CD14-positive monocyte (primary cell): ENCODE measurements around the gene GTPBP4. TPM values are rescaled to one million over a fixed set of nuclear protein-coding genes. Genes with fewer than 3 reads are reported as not detected.
A peak's percentile ranks its signal among the peaks of the same experiment; 100 is the strongest.

ENCODE experiments used
- DNase-seq, 3 donors: peaks; one replicate each; pipeline ENCODE4 v3.0.0-alpha.2; 2011 to 2022
- H2AFZ ChIP-seq: 2 replicates; pipeline ENCODE4 v1.6.0; 2012; ENCODE audit warnings: mild to moderate bottlenecking, low read depth, low read length, inconsistent platforms; ENCODE audit not compliant: insufficient read depth, poor library complexity, severe bottlenecking
- H3K27ac ChIP-seq, 2 donors: 1 replicate in 1 of 2; 2 replicates in 1 of 2; pipeline ENCODE4 v1.5.1; 2012 to 2013; ENCODE audit warnings: low read length in 2 of 2, control low read depth in 1 of 2, inconsistent platforms in 1 of 2, low read depth in 1 of 2, mild to moderate bottlenecking in 1 of 2
- H3K27me3 ChIP-seq, 2 donors: one replicate each; pipeline versions ENCODE4 v1.6.0 to v1.6.1; 2011 to 2013; ENCODE audit warnings: low read length in 2 of 2; ENCODE audit not compliant: control insufficient read depth in 2 of 2, insufficient read depth in 2 of 2
- H3K36me3 ChIP-seq, 2 donors: replicated peaks in 1 of 2; 1 replicate in 1 of 2; 2 replicates in 1 of 2; pipeline versions ENCODE4 v1.5.1 to v1.6.1; 2012 to 2013; ENCODE audit warnings: low read length in 2 of 2, control low read depth in 1 of 2, inconsistent platforms in 1 of 2, mild to moderate bottlenecking in 1 of 2; ENCODE audit not compliant: insufficient read depth in 2 of 2, control insufficient read depth in 1 of 2
- H3K4me1 ChIP-seq, 2 donors: 1 replicate in 1 of 2; 2 replicates in 1 of 2; pipeline versions ENCODE4 v1.5.1 to v1.6.1; 2012 to 2013; ENCODE audit warnings: low read length in 2 of 2, control low read depth in 1 of 2, inconsistent platforms in 1 of 2, mild to moderate bottlenecking in 1 of 2, moderate library complexity in 1 of 2; ENCODE audit not compliant: insufficient read depth in 2 of 2, control insufficient read depth in 1 of 2
- H3K4me2 ChIP-seq: replicated peaks from 2 replicates; pipeline ENCODE3; 2012; ENCODE audit warnings: low read length, moderate library complexity, mild to moderate bottlenecking; ENCODE audit not compliant: poor library complexity, severe bottlenecking; ENCODE audit errors: extremely low read depth
- H3K4me3 ChIP-seq, 3 experiments: fragments of 200-600 bp in 1 of 3; sonication (generic) in 1 of 3; replicated peaks in 1 of 3; 1 replicate in 2 of 3; 2 replicates in 1 of 3; pipeline ENCODE4 v1.5.1; 2011 to 2013; ENCODE audit warnings: low read length in 3 of 3, mild to moderate bottlenecking in 3 of 3, control low read depth in 2 of 3, low read depth in 2 of 3, inconsistent platforms in 1 of 3, moderate library complexity in 1 of 3
- H3K79me2 ChIP-seq: 2 replicates; pipeline ENCODE4 v1.6.0; 2012; ENCODE audit warnings: mild to moderate bottlenecking, control low read depth, inconsistent platforms, low read length, moderate library complexity; ENCODE audit not compliant: insufficient read depth
- H3K9ac ChIP-seq: 2 replicates; pipeline ENCODE4 v1.6.0; 2017; ENCODE audit warnings: low read length, mild to moderate bottlenecking; ENCODE audit not compliant: insufficient read depth, poor library complexity, severe bottlenecking
- H3K9me3 ChIP-seq, 2 donors: replicated peaks in 1 of 2; 1 replicate in 1 of 2; 2 replicates in 1 of 2; pipeline versions ENCODE4 v1.5.1 to v1.6.1; 2012 to 2013; ENCODE audit warnings: low read length in 2 of 2, control low read depth in 1 of 2; ENCODE audit not compliant: control insufficient read depth in 1 of 2, insufficient read depth in 1 of 2
- H4K20me1 ChIP-seq: 2 replicates; pipeline ENCODE4 v1.6.0; 2012; ENCODE audit warnings: mild to moderate bottlenecking, low read length, control low read depth, moderate library complexity; ENCODE audit not compliant: insufficient read depth
- H3K27ac Mint-ChIP-seq, 7 donors: one replicate each; pipeline ENCODE4 v1.8.0; 2020; ENCODE audit warnings: mild to moderate bottlenecking in 7 of 7, mixed read lengths in 7 of 7, moderate library complexity in 6 of 7, inconsistent platforms in 2 of 7
- H3K27me3 Mint-ChIP-seq, 3 donors: one replicate each; pipeline ENCODE4 v1.8.0; 2021 to 2022; ENCODE audit warnings: low read depth in 3 of 3, mild to moderate bottlenecking in 3 of 3, mixed read lengths in 3 of 3, moderate library complexity in 3 of 3, inconsistent platforms in 1 of 3
- H3K36me3 Mint-ChIP-seq, 2 donors: one replicate each; pipeline ENCODE4 v1.8.0; 2020; ENCODE audit warnings: mixed read lengths in 2 of 2, inconsistent platforms in 1 of 2, mild to moderate bottlenecking in 1 of 2
- H3K4me1 Mint-ChIP-seq: one replicate; pipeline ENCODE4 v1.8.0; 2020; ENCODE audit warnings: mild to moderate bottlenecking, mixed read lengths
- H3K4me3 Mint-ChIP-seq, 2 donors: one replicate each; pipeline ENCODE4 v1.8.0; 2020; ENCODE audit warnings: mild to moderate bottlenecking in 2 of 2, mixed read lengths in 2 of 2, moderate library complexity in 1 of 2
- H3K9me3 Mint-ChIP-seq, 7 donors: one replicate each; pipeline ENCODE4 v1.8.0; 2020 to 2022; ENCODE audit warnings: mixed read lengths in 7 of 7, mild to moderate bottlenecking in 6 of 7, moderate library complexity in 6 of 7, inconsistent platforms in 2 of 7
- CTCF ChIP-seq: fragments of 200-600 bp; IDR thresholded peaks from one replicate; pipeline ENCODE4 v1.8.0; 2022; ENCODE audit warnings: antibody characterized with exemption, mild to moderate bottlenecking
- WGBS: methylation state at CpG from one replicate; pipeline ENCODE4 v1.1.5; 2013; ENCODE audit warnings: missing lambda C conversion rate; ENCODE audit not compliant: insufficient coverage; 5-methylcytosine and 5-hydroxymethylcytosine counted together
- intact Hi-C, 2 donors: fragments of 100-400 bp; cut with micrococcal nuclease; formaldehyde crosslinking; loops; one replicate each; pipeline versions ENCODE4 v1.15.0 to v1.15.1; 2023
- polyA plus RNA-seq, 3 donors: library from polyadenylated mRNA; depleted of rRNA in 1 of 3; unstranded in 2 of 3; stranded (reverse) in 1 of 3; fragments of 300-500 nt in 2 of 3; fragments of >200 nt in 1 of 3; fragmentation: Illumina TruSeq in 2 of 3; gene quantifications; 1 replicate in 2 of 3; 2 replicates in 1 of 3; pipeline ENCODE4 v1.2.3, GENCODE V29; 2012 to 2021

Gene GTPBP4
- polyA plus RNA-seq, 3 donors = 9.9 to 16.1 (median 12.2) TPM

GRCh38 chr10:1040133-1040532 is 51.9 kb downstream of the GTPBP4 start:
- Histone ChIP-seq H3K27ac (peak overlapping the region in 1 of 2 donors; percentile 36), H3K9me3 (no peaks in the 10 kb centered on the region), H3K9ac (no peak overlapping the region), H3K27me3 (no peaks in the 10 kb centered on the region), H3K4me2 (no peak overlapping the region), H4K20me1 (peaks cover 3% of the 10 kb centered on the region), H3K79me2 (peaks cover 25% of the 10 kb centered on the region), H3K4me1 (peaks cover 23 to 31% of the 10 kb centered on the region in 2 donors), H3K36me3 (peaks cover 36 to 63% of the 10 kb centered on the region in 2 donors), H2AFZ (no peak overlapping the region), H3K4me3 (no peak overlapping the region)
- intact Hi-C loops = loop anchor here in 1 of 2 donors (5.0 kb wide), 2 partner anchors 48 to 113 kb away; no protein-coding TSS in a partner anchor
- peaks cover 24% of the 10 kb centered on the region for H3K4me1 Mint-ChIP-seq
- no peak overlapping the region for H3K4me3 Mint-ChIP-seq
- no peak for TF ChIP-seq CTCF
- no peak for DNase-seq
- peak overlapping the region in 4 of 7 donors; percentile 1 to 56 (median 30) for H3K27ac Mint-ChIP-seq
- 92% methylated on average over 2 of the region's 3 CpGs for WGBS
- peaks cover 49 to 56% of the 10 kb centered on the region in 2 donors for H3K36me3 Mint-ChIP-seq
- no peaks in the 10 kb centered on the region for H3K9me3 Mint-ChIP-seq
- H3K27me3 Mint-ChIP-seq = peaks cover 0 to 2% (median 0%) of the 10 kb centered on the region in 3 donors

GRCh38 chr10:1041514-1041913 is 53.3 kb downstream of the GTPBP4 start:
- H3K36me3 Mint-ChIP-seq = peaks cover 46 to 57% of the 10 kb centered on the region in 2 donors
- Histone ChIP-seq H2AFZ (no peak overlapping the region), H3K27ac (no peak overlapping the region), H3K79me2 (peaks cover 39% of the 10 kb centered on the region), H3K36me3 (peaks cover 36 to 60% of the 10 kb centered on the region in 2 donors), H4K20me1 (peaks cover 3% of the 10 kb centered on the region), H3K4me1 (peaks cover 27 to 44% of the 10 kb centered on the region in 2 donors), H3K27me3 (no peaks in the 10 kb centered on the region), H3K9ac (no peak overlapping the region), H3K4me3 (no peak overlapping the region), H3K4me2 (no peak overlapping the region), H3K9me3 (no peaks in the 10 kb centered on the region)
- 93% methylated on average over 3 of the region's 9 CpGs for WGBS
- peaks cover 34% of the 10 kb centered on the region for H3K4me1 Mint-ChIP-seq
- no peak for TF ChIP-seq CTCF
- H3K9me3 Mint-ChIP-seq = no peaks in the 10 kb centered on the region
- intact Hi-C loops = loop anchor here in 1 of 2 donors (5.0 kb wide), 2 partner anchors 49 to 114 kb away; no protein-coding TSS in a partner anchor
- H3K27ac Mint-ChIP-seq = no peak overlapping the region
- DNase-seq = no peak
- H3K4me3 Mint-ChIP-seq = no peak overlapping the region
- H3K27me3 Mint-ChIP-seq = peaks cover 0 to under 1% (median 0%) of the 10 kb centered on the region in 3 donors
